IMR-90 (cell line): ENCODE measurements around the gene LAMC2.

Experiments
- CEBPB ChIP-seq: IDR thresholded peaks from 2 replicates; pipeline ENCODE4 v1.6.1; 2012; ENCODE audit warnings: low read depth, low read length, improper control_type of control experiment
- FOS ChIP-seq: fragments of 150-350 bp; IDR thresholded peaks from 2 replicates; pipeline ENCODE4 v1.6.1; 2016; ENCODE audit warnings: low read depth, low read length
- MAFK ChIP-seq: IDR thresholded peaks from 2 replicates; pipeline ENCODE4 v1.6.1; 2012; ENCODE audit warnings: low read depth, low read length, improper control_type of control experiment
- MAZ ChIP-seq: IDR thresholded peaks from 2 replicates; pipeline ENCODE4 v1.6.1; 2012; ENCODE audit warnings: low read depth, mild to moderate bottlenecking, low read length, improper control_type of control experiment, moderate library complexity, borderline replicate concordance
- MXI1 ChIP-seq: IDR thresholded peaks from 2 replicates; pipeline ENCODE4 v1.6.1; 2012; ENCODE audit warnings: low read depth, mild to moderate bottlenecking, low read length, moderate library complexity, borderline replicate concordance
- POLR2A ChIP-seq: IDR thresholded peaks from 2 replicates; pipeline ENCODE4 v1.6.1; 2012; ENCODE audit warnings: mild to moderate bottlenecking, low read depth, low read length
- RAD21 ChIP-seq: IDR thresholded peaks from 2 replicates; pipeline ENCODE4 v1.6.1; 2012; ENCODE audit warnings: low read length, improper control_type of control experiment
- RCOR1 ChIP-seq: IDR thresholded peaks from 2 replicates; pipeline ENCODE4 v1.6.1; 2012; ENCODE audit warnings: mild to moderate bottlenecking, low read length, improper control_type of control experiment; ENCODE audit not compliant: insufficient replicate concordance
- RFX5 ChIP-seq: IDR thresholded peaks from 2 replicates; pipeline ENCODE4 v1.8.0; 2012; ENCODE audit warnings: low read depth, mild to moderate bottlenecking, low read length, moderate library complexity
- SMC3 ChIP-seq: fragments of 150-350 bp; IDR thresholded peaks from 2 replicates; pipeline ENCODE4 v1.6.1; 2016; ENCODE audit warnings: low read depth, mild to moderate bottlenecking, antibody characterized with exemption, low read length, moderate library complexity
- TF ChIP-seq, protein P1 (sequence below): conservative IDR thresholded peaks from 2 replicates; pipeline ENCODE4 v1.5.1; 2012; ENCODE audit warnings: mild to moderate bottlenecking, low read depth, low read length, improper control_type of control experiment
- TF ChIP-seq, protein P2 (sequence below): fragments of 150-350 bp; IDR thresholded peaks from 2 replicates; pipeline ENCODE4 v1.6.1; 2017; ENCODE audit warnings: mild to moderate bottlenecking, antibody characterized with exemption, low read length, low read depth
- TF ChIP-seq, protein P3 (sequence below): fragments of 150-350 bp; IDR thresholded peaks from 2 replicates; pipeline ENCODE4 v1.6.1; 2016; ENCODE audit warnings: low read depth, mild to moderate bottlenecking, low read length, moderate library complexity, borderline replicate concordance

DNA sequence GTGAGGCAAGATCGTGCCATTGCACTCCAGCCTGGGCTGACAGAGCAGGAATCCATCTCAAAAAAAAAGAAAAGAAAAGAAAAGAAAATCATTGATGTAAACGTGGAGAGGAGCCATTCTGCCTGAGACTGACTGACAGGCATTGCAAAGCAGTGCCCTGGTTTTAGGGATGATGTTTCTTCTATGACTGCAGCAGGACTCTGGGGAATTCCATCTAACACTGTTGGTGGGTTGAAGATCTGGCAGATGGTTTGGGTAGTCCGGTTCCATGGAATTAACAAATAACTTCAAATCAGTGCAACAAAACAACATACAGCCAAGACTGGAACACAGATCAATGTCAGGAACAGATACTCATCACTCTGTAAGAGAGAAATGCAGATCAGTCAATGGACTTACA lies 17.8 kb upstream of the LAMC2 start:
- TF ChIP-seq, protein P1, sequence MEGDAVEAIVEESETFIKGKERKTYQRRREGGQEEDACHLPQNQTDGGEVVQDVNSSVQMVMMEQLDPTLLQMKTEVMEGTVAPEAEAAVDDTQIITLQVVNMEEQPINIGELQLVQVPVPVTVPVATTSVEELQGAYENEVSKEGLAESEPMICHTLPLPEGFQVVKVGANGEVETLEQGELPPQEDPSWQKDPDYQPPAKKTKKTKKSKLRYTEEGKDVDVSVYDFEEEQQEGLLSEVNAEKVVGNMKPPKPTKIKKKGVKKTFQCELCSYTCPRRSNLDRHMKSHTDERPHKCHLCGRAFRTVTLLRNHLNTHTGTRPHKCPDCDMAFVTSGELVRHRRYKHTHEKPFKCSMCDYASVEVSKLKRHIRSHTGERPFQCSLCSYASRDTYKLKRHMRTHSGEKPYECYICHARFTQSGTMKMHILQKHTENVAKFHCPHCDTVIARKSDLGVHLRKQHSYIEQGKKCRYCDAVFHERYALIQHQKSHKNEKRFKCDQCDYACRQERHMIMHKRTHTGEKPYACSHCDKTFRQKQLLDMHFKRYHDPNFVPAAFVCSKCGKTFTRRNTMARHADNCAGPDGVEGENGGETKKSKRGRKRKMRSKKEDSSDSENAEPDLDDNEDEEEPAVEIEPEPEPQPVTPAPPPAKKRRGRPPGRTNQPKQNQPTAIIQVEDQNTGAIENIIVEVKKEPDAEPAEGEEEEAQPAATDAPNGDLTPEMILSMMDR = no peak
- TF ChIP-seq POLR2A = no peak
- TF ChIP-seq CEBPB = no peak
- TF ChIP-seq, protein P2, sequence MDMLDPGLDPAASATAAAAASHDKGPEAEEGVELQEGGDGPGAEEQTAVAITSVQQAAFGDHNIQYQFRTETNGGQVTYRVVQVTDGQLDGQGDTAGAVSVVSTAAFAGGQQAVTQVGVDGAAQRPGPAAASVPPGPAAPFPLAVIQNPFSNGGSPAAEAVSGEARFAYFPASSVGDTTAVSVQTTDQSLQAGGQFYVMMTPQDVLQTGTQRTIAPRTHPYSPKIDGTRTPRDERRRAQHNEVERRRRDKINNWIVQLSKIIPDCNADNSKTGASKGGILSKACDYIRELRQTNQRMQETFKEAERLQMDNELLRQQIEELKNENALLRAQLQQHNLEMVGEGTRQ = no peak
- TF ChIP-seq MXI1 = no peak
- no peak for TF ChIP-seq MAFK
- TF ChIP-seq SMC3 = no peak
- TF ChIP-seq RAD21 = no peak
- TF ChIP-seq, protein P3, sequence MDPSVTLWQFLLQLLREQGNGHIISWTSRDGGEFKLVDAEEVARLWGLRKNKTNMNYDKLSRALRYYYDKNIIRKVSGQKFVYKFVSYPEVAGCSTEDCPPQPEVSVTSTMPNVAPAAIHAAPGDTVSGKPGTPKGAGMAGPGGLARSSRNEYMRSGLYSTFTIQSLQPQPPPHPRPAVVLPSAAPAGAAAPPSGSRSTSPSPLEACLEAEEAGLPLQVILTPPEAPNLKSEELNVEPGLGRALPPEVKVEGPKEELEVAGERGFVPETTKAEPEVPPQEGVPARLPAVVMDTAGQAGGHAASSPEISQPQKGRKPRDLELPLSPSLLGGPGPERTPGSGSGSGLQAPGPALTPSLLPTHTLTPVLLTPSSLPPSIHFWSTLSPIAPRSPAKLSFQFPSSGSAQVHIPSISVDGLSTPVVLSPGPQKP = no peak
- no peak for TF ChIP-seq RCOR1
- no peak for TF ChIP-seq RFX5
- no peak for TF ChIP-seq MAZ
- TF ChIP-seq FOS = no peak
